ENCODE results near the gene CTRL.

CTRL gene

GRCh38 chr16:67907397-67908180 lies 24.1 kb downstream of the CTRL start:
- TF ChIP-seq CTCF (IDR thresholded peaks at IDR 0.05; ENCODE audit: insufficient read depth, low read length, missing control alignments), result no peak
- DNase-seq (ENCODE audit: low read depth, low spot score), result no peak
- ChIA-PET POLR2A (no interaction called here), CTCF (interaction anchor here (0.6 to 5.0 kb wide), 6 partner anchors 10 to 150 kb away, joined by 3 to 36 read pairs (median 3); partner anchors contain the start of gene NRN1L)
- H3K4me3 ChIP-seq (ENCODE audit: low read depth, low read length), result no peak overlapping the region

GRCh38 chr16:67902831-67903230 lies 28.8 kb downstream of the CTRL start:
- ChIA-PET CTCF (interaction anchor here (1.1 to 2.2 kb wide), 5 partner anchors 10 to 86 kb away, joined by 3 to 17 read pairs (median 4); partner anchors contain the start of genes NRN1L and PSKH1), POLR2A (no interaction called here)
- no peak overlapping the region for H3K4me3 ChIP-seq (ENCODE audit: low read depth, low read length)
- TF ChIP-seq CTCF (IDR thresholded peaks at IDR 0.05; ENCODE audit: insufficient read depth, low read length, missing control alignments), result no peak
- no peak for DNase-seq (ENCODE audit: low read depth, low spot score)

GRCh38 chr16:67901734-67902133 lies 29.9 kb downstream of the CTRL start:
- ChIA-PET POLR2A (no interaction called here), CTCF (interaction anchor here (3.6 kb wide), 1 partner anchor 18 kb away, joined by 18 read pairs; the partner anchor contains the start of gene NRN1L)
- DNase-seq (ENCODE audit: low read depth, low spot score), result no peak
- TF ChIP-seq CTCF (IDR thresholded peaks at IDR 0.05; ENCODE audit: insufficient read depth, low read length, missing control alignments), result no peak
- no peak overlapping the region for H3K4me3 ChIP-seq (ENCODE audit: low read depth, low read length)

GRCh38 chr16:67897231-67897630 lies 34.4 kb downstream of the CTRL start:
- no peak for TF ChIP-seq CTCF (IDR thresholded peaks at IDR 0.05; ENCODE audit: insufficient read depth, low read length, missing control alignments)
- H3K4me3 ChIP-seq (ENCODE audit: low read depth, low read length), result no peak overlapping the region
- CTCF ChIA-PET, result interaction anchor here (1.1 to 2.5 kb wide), 4 partner anchors 13 to 224 kb away, joined by 3 to 13 read pairs (median 7); partner anchors contain the start of gene NRN1L
- POLR2A ChIA-PET, result interaction anchor here (1.0 to 1.3 kb wide), 2 partner anchors 38 to 51 kb away, joined by 3 to 5 read pairs; no protein-coding TSS in a partner anchor
- no peak for DNase-seq (ENCODE audit: low read depth, low spot score)

- ChIA-PET CTCF (interaction anchor here (1.0 to 4.5 kb wide), 6 partner anchors 9 to 373 kb away, joined by 3 to 47 read pairs (median 5); partner anchors contain the start of gene NRN1L), POLR2A (interaction anchor here (0.5 kb wide), 1 partner anchor 10 kb away, joined by 3 read pairs; no protein-coding TSS in a partner anchor)
- peak overlapping the region; percentile 91 for H3K4me3 ChIP-seq (ENCODE audit: low read depth, low read length)
- TF ChIP-seq CTCF (IDR thresholded peaks at IDR 0.05; ENCODE audit: insufficient read depth, low read length, missing control alignments), result no peak
- no peak for DNase-seq (ENCODE audit: low read depth, low spot score)
Measured at GRCh38 chr16:67893743-67894399, 37.8 kb downstream of the CTRL start.
